Activated CD8-positive, alpha-beta T cell treated with anti-CD3 and anti-CD28 coated beads for 36 hours (primary cell): ENCODE measurements around the gene NELFCD. TPM values are rescaled to one million over a fixed set of nuclear protein-coding genes. Genes with fewer than 3 reads are reported as not detected.

ENCODE experiments used
- ATAC-seq: fragments of 200-7000 bp; cut with Tn5 transposase; one replicate; pipeline ENCODE4 v1.10.0; 2021; ENCODE audit warnings: mild to moderate bottlenecking, moderate library complexity
- CTCF ChIA-PET: fragments of 350-600 bp; sonication (Branson Sonifier 250); formaldehyde crosslinking; loops from one replicate; lab custom pipeline; 2021; ENCODE audit warnings: antibody characterized with exemption; lab: Charles Lee
- POLR2A ChIA-PET: fragments of 350-600 bp; sonication (Branson Sonifier 250); formaldehyde crosslinking; loops from one replicate; lab custom pipeline; 2021; ENCODE audit warnings: antibody characterized with exemption; lab: Charles Lee
- DNase-seq: peaks from one replicate; pipeline ENCODE4 v3.0.0-alpha.2; 2020
- H3K27ac Mint-ChIP-seq: one replicate; pipeline ENCODE4 v1.8.0; 2021; ENCODE audit warnings: mild to moderate bottlenecking, mixed read lengths
- H3K27me3 Mint-ChIP-seq: one replicate; pipeline ENCODE4 v1.8.0; 2021; ENCODE audit warnings: mixed read lengths
- H3K36me3 Mint-ChIP-seq: one replicate; pipeline ENCODE4 v1.8.0; 2021; ENCODE audit warnings: low read depth, mixed read lengths
- H3K4me1 Mint-ChIP-seq: one replicate; pipeline ENCODE4 v1.8.0; 2021; ENCODE audit warnings: low read depth, mixed read lengths
- H3K4me3 Mint-ChIP-seq: one replicate; pipeline ENCODE4 v1.8.0; 2021; ENCODE audit warnings: mild to moderate bottlenecking, moderate library complexity, mixed read lengths
- H3K9me3 Mint-ChIP-seq: one replicate; pipeline ENCODE4 v1.8.0; 2021; ENCODE audit warnings: mixed read lengths
- intact Hi-C: fragments of 100-400 bp; cut with micrococcal nuclease; formaldehyde crosslinking; loops from one replicate; pipeline ENCODE4 v1.10.0; 2022
- total RNA-seq, 2 experiments: library from RNA; stranded (reverse); gene quantifications; one replicate each; pipeline ENCODE4 v1.2.3, GENCODE V29; 2021
- TF ChIP-seq, protein P1 (sequence below): fragments of 200-600 bp; IDR thresholded peaks from one replicate; pipeline ENCODE4 v1.8.0; 2022; ENCODE audit warnings: antibody characterized with exemption, mild to moderate bottlenecking

Gene NELFCD
- total RNA-seq, 2 experiments from 2014 or later, result 106 to 120 TPM

DNA sequence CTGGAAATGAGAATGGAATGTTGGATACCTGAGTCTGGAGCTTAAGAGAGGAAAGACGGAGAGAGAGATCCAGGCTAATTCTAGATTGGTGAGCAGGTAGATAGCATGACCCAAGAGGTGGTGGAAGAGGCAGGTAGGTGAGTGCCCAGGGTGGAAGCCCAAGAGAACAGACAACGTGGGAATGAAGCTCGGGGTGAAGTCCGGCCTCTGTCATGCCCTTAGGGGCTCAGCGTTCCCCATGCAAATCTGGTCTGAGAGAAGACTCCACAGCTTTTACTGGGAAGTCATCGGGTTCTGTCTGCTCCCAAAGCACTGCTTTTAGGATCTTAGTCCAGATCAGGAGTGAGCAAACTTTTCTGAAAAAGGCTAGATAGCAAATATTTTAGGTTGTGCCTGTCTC is 3.6 kb downstream of the NELFCD start:
- H3K4me1 Mint-ChIP-seq, result peaks cover 29% of the 10 kb centered on the region
- intact Hi-C loops, result loop anchor here (5.0 kb wide), 1 partner anchor 92 kb away; no protein-coding TSS in a partner anchor
- DNase-seq (no peak), ATAC-seq (no peak)
- TF ChIP-seq, protein P1, sequence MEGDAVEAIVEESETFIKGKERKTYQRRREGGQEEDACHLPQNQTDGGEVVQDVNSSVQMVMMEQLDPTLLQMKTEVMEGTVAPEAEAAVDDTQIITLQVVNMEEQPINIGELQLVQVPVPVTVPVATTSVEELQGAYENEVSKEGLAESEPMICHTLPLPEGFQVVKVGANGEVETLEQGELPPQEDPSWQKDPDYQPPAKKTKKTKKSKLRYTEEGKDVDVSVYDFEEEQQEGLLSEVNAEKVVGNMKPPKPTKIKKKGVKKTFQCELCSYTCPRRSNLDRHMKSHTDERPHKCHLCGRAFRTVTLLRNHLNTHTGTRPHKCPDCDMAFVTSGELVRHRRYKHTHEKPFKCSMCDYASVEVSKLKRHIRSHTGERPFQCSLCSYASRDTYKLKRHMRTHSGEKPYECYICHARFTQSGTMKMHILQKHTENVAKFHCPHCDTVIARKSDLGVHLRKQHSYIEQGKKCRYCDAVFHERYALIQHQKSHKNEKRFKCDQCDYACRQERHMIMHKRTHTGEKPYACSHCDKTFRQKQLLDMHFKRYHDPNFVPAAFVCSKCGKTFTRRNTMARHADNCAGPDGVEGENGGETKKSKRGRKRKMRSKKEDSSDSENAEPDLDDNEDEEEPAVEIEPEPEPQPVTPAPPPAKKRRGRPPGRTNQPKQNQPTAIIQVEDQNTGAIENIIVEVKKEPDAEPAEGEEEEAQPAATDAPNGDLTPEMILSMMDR, result no peak
- ChIA-PET CTCF (no interaction called here), POLR2A (interaction anchor here (1.1 to 3.0 kb wide), 5 partner anchors 10 to 334 kb away, joined by 3 to 13 read pairs (median 4); partner anchors contain the start of genes ATP5F1E and STX16)
- peak overlapping the region; percentile 59 for H3K27ac Mint-ChIP-seq
- no peak overlapping the region for H3K4me3 Mint-ChIP-seq
- peaks cover 52% of the 10 kb centered on the region for H3K36me3 Mint-ChIP-seq
- no peaks in the 10 kb centered on the region for H3K9me3 Mint-ChIP-seq
- no peaks in the 10 kb centered on the region for H3K27me3 Mint-ChIP-seq

DNA sequence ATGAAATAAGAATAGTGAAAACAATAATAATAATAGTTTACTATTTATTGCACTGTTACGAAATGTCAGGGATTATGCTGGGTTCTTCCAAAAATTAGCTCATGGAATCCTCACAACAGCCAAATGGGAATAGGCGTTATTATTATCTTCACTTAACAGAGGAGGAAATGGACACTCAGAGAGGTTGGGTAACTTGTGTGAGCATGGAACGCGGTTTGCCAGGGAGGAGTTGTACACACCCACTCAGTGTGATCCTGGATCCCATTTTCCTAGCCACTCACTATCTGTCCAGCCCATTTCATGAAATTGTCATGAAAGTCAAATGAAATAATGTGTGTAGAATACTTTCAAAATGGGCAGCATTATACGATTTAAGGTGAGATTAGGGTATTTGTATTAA is 4.6 kb downstream of the NELFCD start:
- Mint-ChIP-seq H3K4me1 (peaks cover 29% of the 10 kb centered on the region), H3K36me3 (peaks cover 58% of the 10 kb centered on the region), H3K27ac (no peak overlapping the region), H3K4me3 (no peak overlapping the region), H3K9me3 (no peaks in the 10 kb centered on the region), H3K27me3 (no peaks in the 10 kb centered on the region)
- DNase-seq (no peak), ATAC-seq (no peak)
- ChIA-PET POLR2A (interaction anchor here (1.8 kb wide), 1 partner anchor 14 kb away, joined by 4 read pairs; no protein-coding TSS in a partner anchor), CTCF (no interaction called here)
- intact Hi-C loops, result no loop called here
- TF ChIP-seq, protein P1, result no peak

DNA sequence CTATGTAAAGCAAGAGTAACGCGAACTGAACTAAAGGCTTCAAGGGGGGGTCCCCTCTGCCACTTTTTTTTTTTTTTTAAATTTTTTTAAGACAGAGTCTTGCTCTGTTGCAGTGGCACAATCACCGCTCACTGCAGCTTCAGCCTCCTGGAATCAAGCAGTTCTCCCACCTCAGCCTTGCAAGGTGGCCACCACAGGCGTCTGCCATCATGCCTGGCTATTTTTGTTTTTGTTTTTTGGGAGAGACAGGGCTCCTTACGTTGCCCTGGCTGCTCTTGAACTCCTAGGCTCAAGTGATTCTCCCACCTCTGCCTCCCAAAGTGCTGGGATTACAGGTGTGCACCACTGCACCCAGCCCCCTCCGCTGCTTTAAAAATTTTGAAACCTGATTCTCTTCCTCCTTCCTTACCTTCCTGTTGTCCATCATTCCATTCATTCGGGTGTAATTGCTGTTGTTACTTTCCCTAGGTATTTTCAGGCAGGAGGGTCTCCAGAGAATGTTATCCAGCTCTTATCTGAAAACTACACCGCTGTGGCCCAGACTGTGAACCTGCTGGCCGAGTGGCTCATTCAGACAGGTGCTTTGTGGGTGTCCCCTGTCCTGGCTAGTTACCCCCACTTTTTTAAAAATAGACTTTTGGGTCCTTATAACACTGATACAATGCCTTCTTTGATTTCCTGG is 5.4 kb downstream of the NELFCD start:
- Mint-ChIP-seq H3K36me3 (peaks cover 61% of the 10 kb centered on the region), H3K27ac (peak overlapping the region; percentile 10), H3K4me1 (peaks cover 29% of the 10 kb centered on the region), H3K4me3 (no peak overlapping the region), H3K27me3 (no peaks in the 10 kb centered on the region), H3K9me3 (no peaks in the 10 kb centered on the region)
- POLR2A ChIA-PET, result interaction anchor here (1.4 kb wide), 1 partner anchor 95 kb away, joined by 3 read pairs; no protein-coding TSS in a partner anchor
- TF ChIP-seq, protein P1, result no peak
- CTCF ChIA-PET, result interaction anchor here (1.3 kb wide), 1 partner anchor 46 kb away, joined by 3 read pairs; the partner anchor contains the start of gene ATP5F1E
- intact Hi-C loops, result no loop called here
- DNase-seq (no peak), ATAC-seq (no peak)

DNA sequence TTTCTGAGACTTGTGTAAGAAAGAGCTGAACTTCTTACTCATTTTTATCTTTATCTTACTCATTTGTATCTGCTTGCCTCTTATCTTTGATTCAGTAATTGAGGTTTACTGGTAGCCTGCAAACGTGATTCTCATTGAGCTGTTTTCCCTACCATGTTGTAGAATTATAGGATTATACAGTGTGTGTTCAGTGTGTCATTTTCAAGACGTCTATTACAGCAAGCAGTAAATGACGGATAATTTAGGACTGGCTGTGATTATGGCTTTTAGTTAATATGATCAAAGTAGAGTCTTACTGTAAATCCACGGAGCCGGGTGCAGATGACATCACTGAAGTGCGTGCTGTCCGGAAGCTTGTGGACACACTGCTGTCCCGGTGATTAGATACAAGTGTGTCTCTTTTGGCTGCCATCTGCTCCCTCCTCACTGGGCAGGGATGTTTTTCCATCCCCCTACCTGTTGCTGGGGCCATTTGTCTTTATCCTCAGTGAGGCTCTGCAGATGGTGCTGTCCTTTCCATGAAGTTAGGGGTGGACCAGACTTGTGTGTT is 6.0 kb downstream of the NELFCD start:
- CTCF ChIA-PET, result interaction anchor here (1.3 kb wide), 1 partner anchor 45 kb away, joined by 3 read pairs; the partner anchor contains the start of gene ATP5F1E
- POLR2A ChIA-PET, result interaction anchor here (1.4 kb wide), 1 partner anchor 96 kb away, joined by 3 read pairs; no protein-coding TSS in a partner anchor
- H3K4me3 Mint-ChIP-seq, result no peak overlapping the region

More for the DNA sequence above, 6.0 kb downstream of the NELFCD start:
- Mint-ChIP-seq H3K27ac (peak overlapping the region; percentile 10), H3K36me3 (peaks cover 63% of the 10 kb centered on the region), H3K9me3 (no peaks in the 10 kb centered on the region), H3K27me3 (no peaks in the 10 kb centered on the region), H3K4me1 (peaks cover 29% of the 10 kb centered on the region)
- TF ChIP-seq, protein P1, result no peak
- intact Hi-C loops, result no loop called here
- DNase-seq (no peak), ATAC-seq (no peak)
